H1 (cell line): ENCODE measurements around the gene ATP5F1A. TPM values are rescaled to one million over a fixed set of nuclear protein-coding genes. Genes with fewer than 3 reads are reported as not detected.

Experiments used
- CTCF ChIA-PET: fragments of 300-600 bp; sonication (Branson Sonifier 250); formaldehyde crosslinking; loops from one replicate; lab custom pipeline; 2021; ENCODE audit not compliant: partially characterized antibody; lab: Charles Lee
- POLR2A ChIA-PET: fragments of 300-600 bp; sonication (Branson Sonifier 250); formaldehyde crosslinking; loops from one replicate; lab custom pipeline; 2021; ENCODE audit warnings: inconsistent platforms; ENCODE audit not compliant: partially characterized antibody; lab: Charles Lee
- DNase-seq, 2 experiments: peaks; one replicate each; pipeline versions ENCODE4 v3.0.0 to v3.0.0-alpha.2; 2010 to 2022; ENCODE audit warnings: low spot score in 2 of 2, low read depth in 1 of 2, mixed read lengths in 1 of 2
- FAIRE-seq: peaks from 2 replicates; lab custom pipeline; 2011; peaks lifted over from hg19 to GRCh38; lab: Jason Lieb, UNC
- H2AFZ ChIP-seq: 2 replicates; pipeline ENCODE4 v1.8.1; 2012; ENCODE audit warnings: low read length, inconsistent platforms
- H2AK5ac ChIP-seq: 2 replicates; pipeline ENCODE4 v1.6.1; 2013; ENCODE audit warnings: low read depth, low read length
- H2BK120ac ChIP-seq: replicated peaks from 2 replicates; pipeline ENCODE3; 2013; ENCODE audit warnings: low read depth, low read length, inconsistent platforms
- H2BK12ac ChIP-seq: 2 replicates; pipeline ENCODE4 v1.6.1; 2013; ENCODE audit warnings: low read depth, low read length
- H2BK15ac ChIP-seq: 2 replicates; pipeline ENCODE4 v1.6.1; 2013; ENCODE audit warnings: low read length
- H2BK20ac ChIP-seq: 2 replicates; pipeline ENCODE4 v1.6.1; 2013; ENCODE audit warnings: low read length
- H2BK5ac ChIP-seq: 2 replicates; pipeline ENCODE4 v1.6.1; 2013; ENCODE audit warnings: low read depth, low read length
- H3K14ac ChIP-seq: 2 replicates; pipeline ENCODE4 v1.6.1; 2013; ENCODE audit warnings: inconsistent platforms; ENCODE audit not compliant: insufficient read length
- H3K18ac ChIP-seq: 2 replicates; pipeline ENCODE4 v1.6.1; 2013; ENCODE audit warnings: low read length; ENCODE audit errors: extremely low read depth
- H3K23ac ChIP-seq: 2 replicates; pipeline ENCODE4 v1.6.1; 2013; ENCODE audit warnings: inconsistent platforms; ENCODE audit not compliant: insufficient read length
- H3K23me2 ChIP-seq: 2 replicates; pipeline ENCODE4 v1.6.1; 2013; ENCODE audit warnings: low read depth, low read length
- H3K27ac ChIP-seq: 2 replicates; pipeline ENCODE4 v1.6.1; 2011; ENCODE audit warnings: low read depth, low read length, inconsistent platforms
- H3K27me3 ChIP-seq, 4 experiments: replicated peaks in 1 of 4; 1 replicate in 1 of 4; 2 replicates in 3 of 4; pipeline versions ENCODE4 v1.6.1 to v1.8.1; 2011 to 2013; ENCODE audit warnings: low read length in 3 of 4, mild to moderate bottlenecking in 3 of 4, inconsistent platforms in 2 of 4, mixed read lengths in 2 of 4, moderate library complexity in 1 of 4; ENCODE audit not compliant: control insufficient read depth in 3 of 4, insufficient read depth in 3 of 4; ENCODE audit errors: extremely low read depth in 1 of 4
- H3K36me3 ChIP-seq, 4 experiments: 2 replicates each; pipeline versions ENCODE4 v1.6.1 to v1.8.1; 2011 to 2013; ENCODE audit warnings: mild to moderate bottlenecking in 4 of 4, low read length in 3 of 4, moderate library complexity in 2 of 4, control low read depth in 1 of 4, inconsistent platforms in 1 of 4; ENCODE audit not compliant: insufficient read depth in 4 of 4, control insufficient read depth in 2 of 4
- H3K4ac ChIP-seq: replicated peaks from 2 replicates; pipeline ENCODE3; 2013; ENCODE audit warnings: low read length, low read depth, mixed read lengths, inconsistent platforms; ENCODE audit not compliant: insufficient read length
- H3K4me1 ChIP-seq, 4 experiments: replicated peaks in 1 of 4; 1 replicate in 1 of 4; 2 replicates in 3 of 4; pipeline versions ENCODE4 v1.6.1 to v1.8.1; 2011 to 2013; ENCODE audit warnings: low read length in 3 of 4, inconsistent platforms in 2 of 4, mixed read lengths in 1 of 4; ENCODE audit not compliant: insufficient read depth in 4 of 4, control insufficient read depth in 3 of 4
- H3K4me2 ChIP-seq, 2 experiments: 2 replicates each; pipeline versions ENCODE4 v1.6.1 to v1.8.1; 2011 to 2013; ENCODE audit warnings: low read depth in 2 of 2, low read length in 2 of 2, control low read depth in 1 of 2, inconsistent platforms in 1 of 2, mild to moderate bottlenecking in 1 of 2; ENCODE audit not compliant: insufficient read depth in 1 of 2
- H3K4me3 ChIP-seq, 4 experiments: fragments of 200-600, 300-600 bp in 1 of 4; sonication (generic), shearing (Covaris generic), sonication (Bioruptor Twin) in 1 of 4; 2 replicates each; pipeline versions ENCODE4 v1.5.1 to v1.8.1; 2011 to 2016; ENCODE audit warnings: low read length in 4 of 4, low read depth in 3 of 4, control low read depth in 2 of 4, inconsistent platforms in 2 of 4, mild to moderate bottlenecking in 2 of 4, mixed read lengths in 1 of 4, moderate library complexity in 1 of 4; ENCODE audit not compliant: insufficient read depth in 2 of 4; ENCODE audit errors: extremely low read depth in 1 of 4
- H3K56ac ChIP-seq: replicated peaks from 2 replicates; pipeline ENCODE3; 2013; ENCODE audit warnings: low read depth, mild to moderate bottlenecking, mixed read lengths, low read length, inconsistent platforms; ENCODE audit not compliant: insufficient read length
- H3K79me1 ChIP-seq: 2 replicates; pipeline ENCODE4 v1.6.1; 2013; ENCODE audit warnings: low read depth, low read length, control low read depth
- H3K79me2 ChIP-seq, 2 experiments: 2 replicates each; pipeline versions ENCODE4 v1.6.1 to v1.8.1; 2012 to 2013; ENCODE audit warnings: low read length in 2 of 2, mild to moderate bottlenecking in 2 of 2, inconsistent platforms in 1 of 2; ENCODE audit not compliant: insufficient read depth in 2 of 2, control insufficient read depth in 1 of 2
- H3K9ac ChIP-seq, 4 experiments: replicated peaks in 1 of 4; 1 replicate in 1 of 4; 2 replicates in 3 of 4; pipeline versions ENCODE4 v1.6.1 to v1.8.1; 2011 to 2013; ENCODE audit warnings: low read depth in 3 of 4, low read length in 3 of 4, control low read depth in 2 of 4, mild to moderate bottlenecking in 2 of 4, moderate library complexity in 2 of 4, inconsistent platforms in 1 of 4; ENCODE audit errors: extremely low read depth in 1 of 4
- H3K9me3 ChIP-seq, 2 experiments: 2 replicates each; pipeline versions ENCODE4 v1.6.1 to v1.8.1; 2012 to 2013; ENCODE audit warnings: mild to moderate bottlenecking in 2 of 2, moderate library complexity in 2 of 2, control low read depth in 1 of 2, inconsistent platforms in 1 of 2, low read depth in 1 of 2, low read length in 1 of 2, mixed read lengths in 1 of 2; ENCODE audit not compliant: insufficient read depth in 2 of 2
- H4K20me1 ChIP-seq, 2 experiments: replicated peaks in 1 of 2; 2 replicates each; pipeline versions ENCODE3 to v1.8.1; 2011 to 2013; ENCODE audit warnings: inconsistent platforms in 2 of 2, low read length in 2 of 2, mild to moderate bottlenecking in 1 of 2; ENCODE audit not compliant: insufficient read depth in 2 of 2, control insufficient read depth in 1 of 2
- H4K5ac ChIP-seq: 2 replicates; pipeline ENCODE4 v1.6.1; 2013; ENCODE audit warnings: low read length, low read depth, mixed read lengths, inconsistent platforms; ENCODE audit not compliant: insufficient read length
- H4K8ac ChIP-seq: 2 replicates; pipeline ENCODE4 v1.8.0; 2013; ENCODE audit warnings: mild to moderate bottlenecking, moderate library complexity, low read length, inconsistent platforms; ENCODE audit not compliant: insufficient read depth; ENCODE audit errors: extremely low read depth
- H4K91ac ChIP-seq: replicated peaks from 2 replicates; pipeline ENCODE3; 2013; ENCODE audit warnings: low read length, mixed read lengths, inconsistent platforms; ENCODE audit not compliant: insufficient read length
- CHD1 ChIP-seq: IDR thresholded peaks from 2 replicates; pipeline ENCODE4 v1.6.1; 2012; ENCODE audit warnings: low read depth, low read length, improper control_type of control experiment
- PHF8 ChIP-seq: fragments of 200-600 bp; sonication (generic); conservative IDR thresholded peaks from 2 replicates; pipeline ENCODE4 v1.7.1; 2012; ENCODE audit warnings: low read depth, mild to moderate bottlenecking, inconsistent platforms, low read length, moderate library complexity
- WGBS, 2 experiments: shearing (Covaris generic) in 1 of 2; methylation state at CpG; one replicate each; pipeline versions ENCODE4 v1.1.6 to v1.1.7; 2013 to 2015; ENCODE audit warnings: low lambda C conversion rate in 2 of 2, mixed read lengths in 2 of 2, inconsistent platforms in 1 of 2, low coverage in 1 of 2, missing lambda C conversion rate in 1 of 2; ENCODE audit not compliant: insufficient replicate concordance in 2 of 2, insufficient coverage in 1 of 2, insufficient read length in 1 of 2; ENCODE audit errors: extremely low coverage in 1 of 2, missing lambda C conversion rate in 1 of 2; 5-methylcytosine and 5-hydroxymethylcytosine counted together
- polyA plus RNA-seq, 7 experiments: library from polyadenylated mRNA; depleted of rRNA in 3 of 7; stranded (reverse) in 5 of 7; unstranded in 2 of 7; fragments of >200 nt in 5 of 7; fragments of 200-250 nt in 2 of 7; gene quantifications; 1 replicate in 5 of 7; 2 replicates in 1 of 7; 4 replicates in 1 of 7; pipeline versions ENCODE4 v1.2.1 to v1.2.3, GENCODE V29; 2011 to 2013; ENCODE audit warnings: missing spikeins in 2 of 7, mixed read lengths in 2 of 7
- total RNA-seq: library from RNA; stranded (reverse); fragmentation: NEBNext Ultra II Directional; extraction: Animal tissue kit (Norgen Biotek cat#: 25700); gene quantifications from 2 replicates; pipeline ENCODE4 v1.2.1, GENCODE V29; 2021

The ATP5F1A gene
- total and polyA plus RNA-seq, 2 of the 8 experiments (the other 6 are each of a cell fraction or from before 2014, with no cell fraction given) = 685 to 970 TPM

GRCh38 chr18:46053368-46054095 is 44.6 kb downstream of the ATP5F1A start:
- H3K56ac ChIP-seq = no peak overlapping the region
- H2AFZ ChIP-seq = no peak overlapping the region
- H3K79me2 ChIP-seq = no peaks in the 10 kb centered on the region
- H2BK12ac ChIP-seq = no peak overlapping the region
- no peaks in the 10 kb centered on the region for H4K20me1 ChIP-seq
- H3K23ac ChIP-seq = no peak overlapping the region
- no peak for FAIRE-seq
- no peak overlapping the region for H3K14ac ChIP-seq
- H2AK5ac ChIP-seq = no peak overlapping the region
- no peaks in the 10 kb centered on the region for H3K27me3 ChIP-seq
- no peaks in the 10 kb centered on the region for H3K23me2 ChIP-seq
- H3K18ac ChIP-seq = no peak overlapping the region
- CTCF ChIA-PET = interaction anchor here (0.9 kb wide), 1 partner anchor 20 kb away, joined by 3 read pairs; no protein-coding TSS in a partner anchor
- WGBS, 2 experiments = 88% methylated on average over 6 of the region's 6 CpGs; no CpG with 5 or more reads in 1 of the 2 experiments
- no peak overlapping the region for H3K4me3 ChIP-seq
- H3K4me1 ChIP-seq = no peaks in the 10 kb centered on the region
- no peak for DNase-seq
- no peak overlapping the region for H2BK20ac ChIP-seq
- no peak overlapping the region for H4K8ac ChIP-seq
- no peak overlapping the region for H3K4me2 ChIP-seq
- H3K27ac ChIP-seq = no peak overlapping the region
- H3K9me3 ChIP-seq = no peaks in the 10 kb centered on the region
- H2BK120ac ChIP-seq = no peak overlapping the region
- no peak overlapping the region for H4K91ac ChIP-seq
- no peak overlapping the region for H2BK5ac ChIP-seq
- H3K79me1 ChIP-seq = no peaks in the 10 kb centered on the region
- no peak overlapping the region for H3K4ac ChIP-seq
- no peak overlapping the region for H3K9ac ChIP-seq
- no peak overlapping the region for H4K5ac ChIP-seq
- no peak overlapping the region for H2BK15ac ChIP-seq
- POLR2A ChIA-PET = interaction anchor here (1.4 kb wide), 1 partner anchor 8 kb away, joined by 3 read pairs; no protein-coding TSS in a partner anchor
- H3K36me3 ChIP-seq = no peaks in the 10 kb centered on the region
- TF ChIP-seq PHF8 (no peak), CHD1 (no peak)
